HuH-7.5 (cell line): ENCODE results near the gene ASCL4.
"Not testable (repeated sequence)": the region's sequence is repeated elsewhere in the genome, so short reads cannot be mapped to it uniquely, and the experiment has no call there.

Source experiments
- DNase-seq: peaks from one replicate; pipeline ENCODE4 v3.0.0; 2011; ENCODE audit warnings: low spot score

Gene ASCL4, protein sequence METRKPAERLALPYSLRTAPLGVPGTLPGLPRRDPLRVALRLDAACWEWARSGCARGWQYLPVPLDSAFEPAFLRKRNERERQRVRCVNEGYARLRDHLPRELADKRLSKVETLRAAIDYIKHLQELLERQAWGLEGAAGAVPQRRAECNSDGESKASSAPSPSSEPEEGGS

DNA sequence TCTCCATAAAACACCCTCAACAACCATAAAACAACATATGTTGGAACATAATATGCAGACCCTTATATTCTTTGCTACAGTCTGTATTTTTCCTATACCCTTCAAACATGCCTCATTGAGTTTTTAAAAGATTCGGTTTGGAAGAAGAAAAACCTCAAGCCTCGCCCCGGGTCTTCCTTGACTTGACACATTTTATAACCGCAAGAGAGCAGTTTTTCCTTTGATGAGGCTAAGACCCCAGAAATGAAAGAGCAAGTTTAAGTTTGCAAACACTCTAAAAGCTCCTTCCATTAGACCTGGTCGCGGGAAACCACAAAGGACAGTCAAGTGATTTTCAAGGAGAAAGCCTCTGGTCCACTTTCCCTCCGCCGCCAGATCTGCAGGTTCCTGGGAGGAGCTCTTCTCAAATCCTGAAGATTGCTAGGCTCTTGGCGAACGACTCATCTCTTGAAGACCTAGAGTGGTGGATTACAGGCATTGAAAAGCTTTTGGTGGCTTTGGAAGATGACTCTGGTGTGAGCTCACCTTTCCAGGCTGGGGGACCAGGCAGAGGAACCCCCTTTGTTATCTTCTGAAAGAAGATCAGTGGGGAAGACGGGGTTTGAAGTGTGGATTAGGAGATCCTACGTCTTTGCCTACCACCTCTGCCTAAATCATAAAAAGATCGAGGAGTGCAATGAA, at the start of gene ASCL4:
ASCL4 (plus strand) TSS at position 356 of the 681 bp plus-strand sequence. CDS start 515 bp downstream, outside the sequence.
- no peak for DNase-seq

DNA sequence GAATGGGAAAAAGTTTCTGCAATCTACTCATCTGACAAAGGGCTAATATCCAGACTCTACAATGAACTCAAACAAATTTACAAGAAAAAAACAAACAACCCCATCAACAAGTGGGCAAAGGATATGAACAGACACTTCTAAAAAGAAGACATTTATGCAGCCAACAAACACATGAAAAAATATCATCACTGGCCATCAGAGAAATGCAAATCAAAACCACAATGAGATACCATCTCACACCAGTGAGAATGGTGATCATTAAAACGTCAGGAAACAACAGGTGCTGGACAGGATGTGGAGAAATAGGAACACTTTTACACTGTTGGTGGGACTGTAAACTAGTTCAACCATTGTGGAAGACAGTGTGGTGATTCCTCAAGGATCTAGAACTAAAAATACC, 47.2 kb upstream of the ASCL4 start:
- not testable (repeated sequence) for DNase-seq

DNA sequence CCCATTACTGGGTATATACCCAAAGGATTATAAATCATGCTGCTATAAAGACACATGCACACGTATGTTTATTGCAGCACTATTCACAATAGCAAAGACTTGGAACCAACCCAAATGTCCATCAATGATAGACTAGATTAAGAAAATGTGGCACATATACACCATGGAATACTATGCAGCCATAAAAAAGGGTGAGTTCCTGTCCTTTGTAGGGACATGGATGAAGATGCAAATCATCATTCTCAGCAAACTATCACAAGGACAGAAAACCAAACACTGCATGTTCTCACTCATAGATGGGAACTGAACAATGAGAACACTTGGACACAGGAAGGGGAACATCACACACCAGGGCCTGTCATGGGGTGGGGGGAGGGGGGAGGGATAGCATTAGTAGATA, 46.8 kb upstream of the ASCL4 start:
- DNase-seq, result not testable (repeated sequence)

DNA sequence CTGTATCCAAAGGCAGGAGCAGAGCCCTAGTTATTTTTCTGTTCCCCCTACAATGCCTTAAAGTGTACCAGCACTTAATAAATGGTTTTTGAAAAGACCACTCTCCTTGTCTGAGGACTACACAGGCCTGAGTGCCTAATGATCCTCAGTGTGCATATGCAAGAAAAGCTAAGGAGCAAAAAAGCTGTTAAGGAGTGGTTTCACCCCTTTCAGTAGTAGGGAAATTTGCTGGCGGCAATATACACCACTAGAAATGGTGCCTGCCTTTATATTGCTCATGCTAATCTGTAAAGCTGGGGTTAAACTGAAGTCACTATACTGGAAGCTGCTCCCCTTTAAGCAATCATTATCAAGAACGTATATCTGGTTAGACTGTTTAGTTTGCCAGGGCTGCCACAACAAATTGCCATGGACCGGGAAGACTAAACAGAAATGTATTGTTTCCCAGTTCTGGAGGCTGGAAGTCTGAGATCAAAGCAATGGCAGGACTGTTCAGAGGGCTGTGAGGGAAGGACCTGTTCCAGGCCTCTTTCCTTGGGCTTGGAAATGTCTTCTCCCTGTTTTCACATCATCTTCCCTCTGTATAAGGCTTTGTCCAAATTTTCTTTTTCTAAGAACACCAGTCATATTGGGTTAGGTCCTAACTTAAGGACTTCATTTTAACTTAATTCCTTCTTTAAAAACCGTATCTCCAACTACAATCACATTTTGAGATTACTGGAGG, 43.7 kb upstream of the ASCL4 start:
- DNase-seq, result no peak

DNA sequence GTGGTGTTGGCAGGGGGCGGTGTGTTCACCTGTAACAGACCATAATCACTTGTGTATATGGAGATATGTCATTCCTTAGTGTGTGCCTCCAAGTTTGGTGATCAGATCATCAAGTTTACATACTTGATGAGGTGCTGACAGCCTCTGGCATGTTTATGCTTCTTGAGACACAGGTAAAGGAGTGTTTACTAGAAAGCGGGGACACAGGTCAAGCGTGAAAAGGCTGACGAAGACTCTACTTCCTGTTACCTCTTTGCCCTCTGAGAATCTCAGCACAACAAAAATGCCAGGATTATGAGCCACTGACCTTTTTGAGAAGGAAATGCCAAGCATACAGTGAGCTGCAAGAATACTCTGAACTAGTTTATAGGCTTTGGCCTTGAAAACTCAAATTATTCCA, 43.1 kb upstream of the ASCL4 start:
- no peak for DNase-seq

DNA sequence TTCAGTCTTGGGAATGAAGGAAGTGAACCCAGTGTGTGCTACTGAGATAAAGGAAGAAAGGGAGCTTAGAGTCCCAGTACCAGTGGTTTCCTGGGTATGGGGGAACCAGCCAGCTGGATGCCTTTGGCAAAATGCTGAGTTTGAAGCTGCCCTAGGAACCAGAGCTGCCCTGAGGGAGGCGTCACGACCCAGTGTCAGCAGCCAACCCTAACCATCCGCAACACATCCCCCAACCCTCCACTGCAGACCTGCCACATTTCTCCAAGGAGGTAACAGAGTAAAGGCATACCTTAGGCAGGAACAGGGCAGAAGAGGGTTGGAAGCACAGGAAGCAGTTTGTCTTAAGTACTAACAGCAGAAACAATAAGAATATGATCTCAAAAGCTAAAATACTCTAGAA, 42.1 kb upstream of the ASCL4 start:
- no peak for DNase-seq

DNA sequence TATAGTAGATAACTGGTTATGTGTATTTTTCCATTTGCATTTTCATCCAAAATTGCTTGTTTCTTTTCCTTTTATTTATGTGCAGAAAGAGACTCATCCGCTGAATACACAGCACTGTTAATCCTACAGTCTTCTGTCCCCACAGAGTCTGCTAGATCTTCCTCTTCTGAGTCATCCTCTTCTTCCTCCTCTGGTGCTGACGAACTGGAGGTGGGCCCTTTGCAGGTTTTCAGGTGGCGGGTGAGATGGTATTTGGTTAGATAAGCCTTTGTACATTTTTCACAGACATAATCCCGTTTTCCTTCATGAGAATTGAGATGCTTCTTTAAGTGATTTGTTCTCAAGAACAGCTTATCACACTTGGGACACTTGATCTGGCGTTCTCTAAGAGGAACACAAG, 40.4 kb upstream of the ASCL4 start:
- no peak for DNase-seq

DNA sequence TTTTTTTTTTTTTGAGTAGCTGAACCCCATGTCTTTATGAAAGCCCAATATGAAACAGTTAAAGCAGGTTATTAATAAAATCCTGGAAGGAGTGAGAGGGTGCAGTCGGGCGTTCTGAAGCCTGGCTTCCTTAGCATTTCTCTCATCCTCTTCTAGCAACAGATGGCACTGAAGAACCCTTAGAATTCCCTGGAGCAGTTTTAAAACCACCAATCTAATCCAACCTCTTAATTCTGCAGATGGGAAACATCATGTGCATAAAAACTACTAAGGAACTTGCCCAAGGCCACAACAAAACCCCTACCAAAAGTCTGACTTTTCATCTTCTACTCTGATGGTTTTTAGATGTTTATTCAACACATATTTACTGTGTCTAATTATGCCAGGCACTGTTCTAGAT, 38.7 kb upstream of the ASCL4 start:
- no peak for DNase-seq

DNA sequence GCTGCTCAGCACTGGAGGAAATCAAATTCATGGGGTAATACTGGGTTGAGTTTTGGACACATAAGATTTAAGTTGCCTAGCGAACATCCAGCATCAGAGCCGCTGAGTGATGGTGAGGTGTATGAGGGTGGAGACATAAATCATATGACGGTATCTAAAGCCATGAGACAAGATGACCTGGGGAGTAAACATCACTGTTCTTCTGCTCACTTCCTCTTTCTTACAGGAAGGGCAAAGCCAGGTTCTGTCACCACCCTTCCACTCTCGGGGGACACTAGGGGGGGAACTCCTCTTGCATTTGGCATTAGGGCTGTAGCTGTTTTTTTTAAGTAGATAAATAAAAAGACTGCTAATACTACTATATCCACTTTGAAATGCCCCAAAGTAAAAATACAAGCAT, 37.6 kb upstream of the ASCL4 start:
- DNase-seq, result no peak

DNA sequence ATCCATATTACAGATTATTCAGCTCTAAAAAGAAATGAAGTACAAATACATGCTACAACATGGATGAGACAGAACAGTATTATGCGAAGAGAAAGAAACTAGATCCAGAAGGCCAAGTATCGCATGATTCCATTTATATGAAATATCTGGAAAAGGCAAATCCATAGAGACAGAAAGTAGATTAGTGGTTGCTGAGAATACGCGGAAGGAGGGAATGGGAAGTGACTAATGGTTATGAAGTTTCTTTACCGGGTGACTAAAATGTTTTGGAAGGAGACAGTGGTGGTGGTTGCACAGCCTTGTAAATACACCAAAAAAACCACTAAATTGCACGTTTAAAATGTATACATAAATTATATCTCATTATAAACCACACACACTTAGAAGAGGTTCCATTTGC, 26.0 kb upstream of the ASCL4 start:
- no peak for DNase-seq

DNA sequence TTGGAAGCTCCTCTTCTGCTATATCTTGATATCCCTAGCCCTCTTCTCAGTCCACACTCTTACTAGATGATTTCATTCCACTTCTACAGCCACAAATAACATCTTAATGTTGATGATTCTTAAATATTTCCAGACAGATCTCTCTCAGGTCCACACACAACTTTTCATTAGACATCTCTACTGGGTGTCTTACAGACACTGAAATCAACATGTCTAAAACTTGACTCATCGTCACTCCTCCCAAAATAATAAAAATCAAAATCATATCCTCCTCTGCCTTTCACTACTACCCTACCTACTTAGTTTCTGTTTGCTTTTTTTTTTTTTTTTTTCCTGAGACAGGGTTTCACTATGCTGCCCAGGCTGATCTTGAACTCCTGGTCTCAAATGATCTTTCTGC, 25.4 kb upstream of the ASCL4 start:
- DNase-seq, result no peak

DNA sequence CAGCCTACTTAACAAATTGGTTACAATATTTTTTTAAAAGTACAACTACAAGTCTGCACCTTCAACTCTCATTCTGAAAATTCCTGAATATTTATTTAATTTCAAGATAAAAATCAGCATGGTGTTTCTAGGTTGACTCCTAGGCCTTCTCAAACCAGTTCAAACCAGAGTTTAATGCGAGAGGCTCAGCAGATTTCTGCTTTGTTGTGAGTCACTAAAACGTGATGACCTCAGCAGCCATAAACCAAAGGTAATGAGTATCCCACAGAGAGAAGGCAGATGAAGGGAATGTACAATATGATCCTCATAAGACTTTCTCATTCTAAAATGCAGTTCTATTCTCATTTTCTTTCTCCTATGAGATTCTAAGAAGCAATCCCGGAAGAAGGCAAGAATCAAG, 15.1 kb upstream of the ASCL4 start:
- DNase-seq, result no peak

DNA sequence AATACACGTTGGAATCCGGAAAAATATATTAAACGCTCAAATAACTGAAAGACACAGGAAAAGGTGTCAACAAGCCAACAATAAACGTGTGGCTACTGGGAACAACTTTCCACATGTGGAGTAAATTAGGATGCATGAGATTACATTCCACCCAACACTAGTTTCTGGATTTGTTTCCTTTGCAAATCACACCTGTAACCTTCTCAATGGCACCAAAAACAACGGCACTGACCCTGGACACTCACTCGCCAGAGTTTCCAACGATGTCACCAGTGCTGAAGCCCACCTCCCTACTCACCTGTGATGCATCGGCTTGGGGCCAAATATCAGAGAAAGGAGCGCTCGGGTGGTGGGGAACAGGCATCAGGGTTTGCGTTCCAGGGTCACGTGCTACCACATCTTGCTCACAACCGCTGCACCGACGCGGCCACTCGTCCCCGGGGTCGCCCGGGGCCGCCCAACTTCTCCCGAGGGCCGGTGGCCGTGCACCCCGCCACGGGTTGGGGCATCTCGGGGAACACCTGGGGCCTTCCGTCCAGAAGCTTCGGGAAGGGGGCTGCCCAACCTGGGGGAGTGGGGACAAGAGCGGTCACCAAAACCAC, 14.2 kb upstream of the ASCL4 start:
- no peak for DNase-seq

DNA sequence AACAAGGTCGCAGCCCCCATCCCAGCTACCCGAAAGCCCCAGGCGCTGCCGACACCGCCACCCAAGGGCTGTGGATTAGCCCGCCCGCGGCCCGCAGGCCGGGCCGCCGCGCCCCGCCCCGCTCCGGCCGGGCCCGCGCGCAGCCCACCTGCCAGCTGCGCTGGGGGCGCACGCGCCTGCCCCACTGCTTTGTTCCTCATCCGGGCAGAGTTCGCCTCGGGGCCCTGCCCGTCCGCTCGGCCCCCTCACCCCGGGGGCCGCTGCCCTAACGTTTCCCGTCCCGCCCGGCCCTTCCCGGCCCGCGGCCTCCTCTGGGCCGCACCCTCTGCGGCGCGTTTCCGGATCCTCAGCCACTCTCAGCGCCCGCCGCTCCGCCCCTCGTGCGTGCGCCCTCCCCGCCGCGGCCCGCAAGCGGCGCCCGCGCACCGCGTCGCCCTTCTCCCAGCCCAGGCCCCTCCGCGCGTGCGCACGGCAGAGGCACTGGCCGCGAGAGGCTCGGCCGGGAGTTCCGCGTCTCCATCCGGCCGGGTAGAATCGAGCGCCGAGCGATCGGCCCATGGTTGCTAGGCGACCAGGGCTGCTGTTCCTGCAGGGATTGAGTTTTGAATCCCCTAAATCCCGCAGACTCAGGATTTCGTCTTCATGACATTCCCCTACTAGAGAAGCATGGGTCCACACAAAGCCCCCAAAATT, 13.5 kb upstream of the ASCL4 start, which contains the start of gene PRDM4:
PRDM4 (minus strand) TSS at position 329 of the 693 bp plus-strand sequence. CDS start 622 bp downstream, outside the sequence.
- peak; percentile 94 for DNase-seq

DNA sequence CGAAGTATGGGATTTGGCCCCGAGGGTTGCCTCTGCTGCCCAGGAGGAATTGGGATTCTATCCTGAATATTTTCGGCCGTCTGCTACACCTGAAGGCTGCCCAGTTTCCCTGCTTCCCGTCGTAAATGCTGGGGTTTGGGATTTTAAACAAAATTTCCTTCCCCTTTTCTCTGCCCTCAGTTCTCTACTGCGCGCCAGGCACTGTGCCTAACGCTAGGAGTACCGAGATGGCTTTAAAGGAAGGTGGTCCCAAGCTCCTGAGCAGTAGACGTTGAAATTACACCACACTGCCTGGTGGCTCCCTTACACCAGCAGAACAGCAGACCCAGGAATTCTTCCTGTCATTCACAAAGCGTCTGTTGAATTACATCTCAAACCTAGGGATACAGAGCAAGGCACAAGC, 13.0 kb upstream of the ASCL4 start:
- DNase-seq, result no peak

DNA sequence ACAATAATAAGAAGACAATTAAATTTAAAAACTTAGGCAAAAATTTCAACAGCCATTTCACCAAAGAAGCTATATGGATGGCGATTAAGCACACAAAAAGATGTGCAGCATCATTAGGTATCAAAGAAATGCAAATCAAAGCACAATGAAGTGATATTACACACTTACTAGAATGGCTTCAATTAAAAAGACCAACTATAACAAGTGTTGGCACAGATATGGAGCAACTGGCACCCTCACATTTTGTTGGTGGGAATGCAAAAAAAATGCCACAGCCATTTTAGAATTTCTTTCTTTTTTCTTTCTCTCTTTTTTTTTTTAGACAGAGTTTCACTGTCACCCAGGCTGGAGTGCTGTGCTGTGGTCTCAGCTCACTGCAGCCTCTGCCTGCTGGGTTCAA, 11.6 kb upstream of the ASCL4 start:
- DNase-seq, result no peak

DNA sequence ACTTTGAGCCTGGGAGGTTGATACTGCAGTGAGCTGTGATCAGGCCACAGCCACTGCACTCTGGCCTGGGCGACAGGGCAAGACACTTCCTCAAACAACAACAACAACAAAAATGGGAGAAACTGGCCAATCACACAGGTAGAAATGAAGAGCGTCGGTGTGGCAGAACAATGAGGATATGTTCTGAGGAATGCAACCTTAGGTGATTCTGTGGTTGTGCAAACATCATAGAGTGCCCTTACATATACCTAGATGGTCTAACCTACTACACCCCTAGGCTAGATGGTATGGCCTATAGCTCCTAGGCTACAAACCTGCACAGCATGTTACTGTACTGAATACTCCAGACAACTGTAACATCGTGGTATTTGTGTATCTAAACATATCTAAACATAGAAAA, 9.9 kb upstream of the ASCL4 start:
- DNase-seq, result no peak

DNA sequence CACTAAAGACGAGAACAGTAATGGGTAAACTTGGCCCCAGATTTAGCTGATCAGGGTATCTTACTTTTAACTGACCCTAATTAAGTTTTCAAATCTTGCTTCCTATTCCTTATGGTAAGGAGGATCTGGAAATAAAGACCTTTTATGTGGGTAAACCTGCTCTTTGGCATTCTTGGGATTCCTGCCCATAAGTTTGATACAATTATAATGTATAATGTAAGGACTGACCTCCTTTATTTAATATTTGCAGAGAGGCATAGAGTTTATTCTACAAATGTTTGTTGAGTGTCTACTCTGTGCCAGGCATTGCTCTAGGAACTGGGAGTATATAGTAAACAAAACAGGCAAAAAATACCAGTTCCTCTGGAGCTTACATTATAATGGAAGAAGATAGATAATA, 9.2 kb upstream of the ASCL4 start:
- DNase-seq, result no peak

DNA sequence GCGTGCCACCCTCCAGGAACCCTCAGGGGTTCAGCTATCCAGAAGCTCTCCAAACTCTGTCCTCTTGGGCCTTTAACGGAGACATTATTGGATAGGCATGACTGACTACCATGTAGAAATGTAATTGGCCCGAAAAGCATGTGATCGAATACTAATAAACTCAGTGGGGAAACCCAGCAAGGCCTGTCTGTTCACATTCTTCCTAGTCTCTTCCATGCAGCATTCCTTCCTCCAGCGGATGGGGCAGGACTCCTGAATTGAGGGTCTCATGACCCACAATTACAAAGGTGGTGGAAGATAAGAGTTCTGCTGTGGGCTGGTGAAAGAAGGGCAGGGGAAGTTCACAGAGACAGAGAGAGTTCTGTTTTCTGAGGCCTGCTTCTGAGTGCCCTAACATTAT, 7.0 kb upstream of the ASCL4 start:
- DNase-seq, result no peak

DNA sequence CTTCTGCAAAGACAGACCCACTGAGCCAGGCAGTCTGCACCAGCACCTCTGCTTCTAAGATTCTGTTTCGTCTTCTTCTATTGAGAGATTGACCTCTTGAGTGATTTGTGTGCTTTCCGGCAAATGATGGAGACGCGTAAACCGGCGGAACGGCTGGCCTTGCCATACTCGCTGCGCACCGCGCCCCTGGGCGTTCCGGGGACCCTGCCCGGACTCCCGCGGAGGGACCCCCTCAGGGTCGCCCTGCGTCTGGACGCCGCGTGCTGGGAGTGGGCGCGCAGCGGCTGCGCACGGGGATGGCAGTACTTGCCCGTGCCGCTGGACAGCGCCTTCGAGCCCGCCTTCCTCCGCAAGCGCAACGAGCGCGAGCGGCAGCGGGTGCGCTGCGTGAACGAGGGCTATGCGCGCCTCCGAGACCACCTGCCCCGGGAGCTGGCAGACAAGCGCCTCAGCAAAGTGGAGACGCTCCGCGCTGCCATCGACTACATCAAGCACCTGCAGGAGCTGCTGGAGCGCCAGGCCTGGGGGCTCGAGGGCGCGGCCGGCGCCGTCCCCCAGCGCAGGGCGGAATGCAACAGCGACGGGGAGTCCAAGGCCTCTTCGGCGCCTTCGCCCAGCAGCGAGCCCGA, 703 bp downstream of the ASCL4 start:
- no peak for DNase-seq

DNA sequence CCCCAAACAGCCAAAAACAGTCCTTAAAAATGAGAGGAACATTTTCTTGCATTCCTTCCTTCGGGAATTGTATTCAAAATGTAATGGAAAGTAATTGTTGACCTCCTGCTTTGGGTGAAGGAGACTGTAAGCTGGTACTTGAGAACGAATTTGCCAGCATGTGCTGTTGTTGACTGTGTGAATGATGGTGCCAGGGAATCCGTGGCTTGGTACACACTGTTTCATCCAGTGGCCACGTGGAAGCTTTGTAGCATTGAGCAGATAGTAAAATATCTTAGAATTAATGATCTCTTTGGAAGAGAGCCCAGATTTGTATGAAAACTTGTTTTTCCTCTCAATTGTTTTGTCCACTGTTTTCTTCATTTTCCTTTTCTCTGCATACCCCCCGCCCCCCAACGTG, 1.7 kb downstream of the ASCL4 start:
- DNase-seq, result no peak
